Measurements from ENCODE around the gene LRRN3. TPM values are rescaled to one million over a fixed set of nuclear protein-coding genes. Genes with fewer than 3 reads are reported as not detected.

LRRN3 gene
- total RNA-seq, 5 donors from 2014 or later (not counting 1 experiment from before 2014, with no cell fraction given): 18.5 to 106 (median 52.3) TPM

DNA sequence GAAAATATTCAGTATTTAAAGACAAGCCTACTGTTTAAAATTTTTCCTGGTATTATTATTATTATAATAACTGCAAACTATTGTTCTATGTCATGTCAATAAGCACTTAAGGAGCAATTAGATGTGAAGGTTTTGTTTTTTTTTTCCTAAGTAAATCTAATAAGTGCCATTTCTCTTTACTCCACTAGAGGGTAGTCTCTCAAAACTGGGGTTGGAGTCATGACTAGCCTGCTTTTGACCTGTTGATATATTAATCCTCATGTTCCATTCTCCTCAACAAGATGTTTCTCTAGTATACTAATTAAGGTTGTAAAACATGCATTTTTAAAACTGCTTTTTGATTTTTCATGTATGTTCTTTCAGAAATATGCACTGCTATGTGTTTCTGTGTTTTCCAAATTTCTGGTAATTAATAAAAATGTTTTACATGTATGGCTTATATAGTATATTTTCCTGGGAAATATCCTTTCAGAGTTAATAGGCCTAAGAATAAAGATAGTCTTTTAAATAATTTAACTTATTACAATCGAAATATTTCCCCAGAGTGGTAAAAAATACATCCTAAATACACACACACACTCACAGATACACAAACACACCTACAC, 1.0 kb upstream of the LRRN3 start:
- Histone ChIP-seq H3K4me3 (ENCODE audit: control insufficient read depth in 1 of 2, extremely low read depth in 1 of 2, low read length in 1 of 2) (no peak overlapping the region), H3K36me3 (ENCODE audit: control insufficient read depth in 2 of 2, extremely low read depth in 1 of 2, insufficient read depth in 1 of 2, low read length in 1 of 2) (no peaks in the 10 kb centered on the region), H3K27me3 (replicated peaks in 1 of 2; ENCODE audit: control insufficient read depth in 2 of 2, extremely low read depth in 1 of 2, insufficient read depth in 2 of 2, low read length in 1 of 2) (peaks cover 0 to 3% of the 10 kb centered on the region in 2 experiments), H3K4me1 (ENCODE audit: control insufficient read depth in 1 of 2, extremely low read depth in 1 of 2, insufficient read depth in 2 of 2, low read length in 2 of 2) (peaks cover 3 to 35% of the 10 kb centered on the region in 2 experiments), H3K27ac (ENCODE audit: low read length) (no peak overlapping the region), H3K9me3 (no peaks in the 10 kb centered on the region)
- Mint-ChIP-seq H3K36me3 (peaks cover 8% of the 10 kb centered on the region), H3K4me1 (peaks cover 50 to 51% (median 50%) of the 10 kb centered on the region in 3 donors), H3K4me3 (peak overlapping the region; percentile 28 to 95 (median 89)), H3K9me3 (no peaks in the 10 kb centered on the region), H3K27me3 (no peaks in the 10 kb centered on the region), H3K27ac (peak overlapping the region in 1 of 2 donors; percentile 11)
- ChIA-PET POLR2A (interaction anchor here in 1 of 2 donors (0.6 kb wide), 1 partner anchor 175 kb away, joined by 3 read pairs; no protein-coding TSS in a partner anchor), CTCF (interaction anchor here (0.6 to 1.2 kb wide), 3 partner anchors 9 to 1648 kb away, joined by 3 to 4 read pairs (median 4); no protein-coding TSS in a partner anchor)
- WGBS (ENCODE audit: insufficient coverage): no CpG with 5 or more reads among the region's 1 CpG
- DNase-seq (peak in 1 of 35 experiments; percentile 71), ATAC-seq (replicated peaks in 1 of 4) (peak in 2 of 4 experiments; percentile 28 to 41)

DNA sequence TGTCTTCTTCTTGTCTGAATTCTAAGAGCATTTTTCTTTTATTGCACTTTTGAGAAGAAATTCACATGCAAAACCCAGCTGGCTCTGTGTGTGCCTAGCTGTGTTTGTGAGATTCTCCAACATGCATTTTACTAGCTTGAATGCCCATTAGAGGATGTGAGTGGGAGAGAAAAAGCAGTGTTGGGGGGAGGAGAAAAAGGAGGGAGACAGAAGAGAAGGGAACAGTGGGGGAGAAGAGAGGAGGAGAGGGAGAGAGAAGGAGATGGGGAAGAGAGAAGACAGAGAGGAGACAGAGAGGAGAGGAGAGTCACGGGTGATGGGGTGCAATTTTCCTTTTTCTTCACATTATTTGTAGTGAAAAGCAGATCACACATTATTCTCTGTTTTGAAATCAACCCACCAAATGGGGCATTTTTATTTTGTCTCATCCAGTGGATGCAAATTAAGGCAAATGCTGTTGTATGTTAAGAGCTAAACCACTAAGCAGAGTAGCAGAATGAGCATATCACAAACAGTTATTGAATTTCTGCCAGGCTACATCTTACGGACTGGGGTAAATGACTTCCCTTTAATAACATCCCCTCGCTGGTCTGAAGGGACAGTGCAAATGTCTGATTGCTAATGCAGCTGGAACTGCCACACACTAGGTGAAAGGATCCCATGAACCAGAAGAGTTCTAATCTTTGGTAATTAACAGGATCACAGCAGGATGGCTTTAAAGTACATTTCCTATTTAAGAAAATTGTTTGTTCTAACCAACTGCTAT, 849 bp downstream of the LRRN3 start:
- peak overlapping the region; percentile 95 for H3K27ac Mint-ChIP-seq
- H3K4me3 Mint-ChIP-seq: peak overlapping the region; percentile 89 to 96 (median 95)
- H3K27ac ChIP-seq (ENCODE audit: low read length): peak overlapping the region; percentile 6
- POLR2A ChIA-PET: interaction anchor here in 1 of 2 donors (0.7 kb wide), 2 partner anchors 9 to 194 kb away, joined by 3 to 4 read pairs; no protein-coding TSS in a partner anchor
- DNase-seq (peak in 1 of 35 experiments; percentile 11), ATAC-seq (replicated peaks in 1 of 4) (peak in 3 of 4 experiments; percentile 5 to 29 (median 21))
- H3K9me3 ChIP-seq: no peaks in the 10 kb centered on the region
- peaks cover 0 to 3% of the 10 kb centered on the region in 2 experiments for H3K27me3 ChIP-seq (replicated peaks in 1 of 2; ENCODE audit: control insufficient read depth in 2 of 2, extremely low read depth in 1 of 2, insufficient read depth in 2 of 2, low read length in 1 of 2)
- H3K9me3 Mint-ChIP-seq: no peaks in the 10 kb centered on the region
- H3K4me3 ChIP-seq (ENCODE audit: control insufficient read depth in 1 of 2, extremely low read depth in 1 of 2, low read length in 1 of 2): peak overlapping the region; percentile 50 to 91
- H3K36me3 ChIP-seq (ENCODE audit: control insufficient read depth in 2 of 2, extremely low read depth in 1 of 2, insufficient read depth in 1 of 2, low read length in 1 of 2): no peaks in the 10 kb centered on the region
- WGBS (ENCODE audit: insufficient coverage): 0% methylated on average over 1 of the region's 3 CpGs
- H3K27me3 Mint-ChIP-seq: no peaks in the 10 kb centered on the region
- peaks cover 51 to 67% (median 52%) of the 10 kb centered on the region in 3 donors for H3K4me1 Mint-ChIP-seq
- H3K36me3 Mint-ChIP-seq: peaks cover 7% of the 10 kb centered on the region
- H3K4me1 ChIP-seq (ENCODE audit: control insufficient read depth in 1 of 2, extremely low read depth in 1 of 2, insufficient read depth in 2 of 2, low read length in 2 of 2): peaks cover 3 to 37% of the 10 kb centered on the region in 2 experiments
- CTCF ChIA-PET: interaction anchor here (0.5 to 2.1 kb wide), 7 partner anchors 8 to 470 kb away, joined by 3 to 12 read pairs (median 3); partner anchors contain the start of gene IMMP2L (in 1 of the 2)

DNA sequence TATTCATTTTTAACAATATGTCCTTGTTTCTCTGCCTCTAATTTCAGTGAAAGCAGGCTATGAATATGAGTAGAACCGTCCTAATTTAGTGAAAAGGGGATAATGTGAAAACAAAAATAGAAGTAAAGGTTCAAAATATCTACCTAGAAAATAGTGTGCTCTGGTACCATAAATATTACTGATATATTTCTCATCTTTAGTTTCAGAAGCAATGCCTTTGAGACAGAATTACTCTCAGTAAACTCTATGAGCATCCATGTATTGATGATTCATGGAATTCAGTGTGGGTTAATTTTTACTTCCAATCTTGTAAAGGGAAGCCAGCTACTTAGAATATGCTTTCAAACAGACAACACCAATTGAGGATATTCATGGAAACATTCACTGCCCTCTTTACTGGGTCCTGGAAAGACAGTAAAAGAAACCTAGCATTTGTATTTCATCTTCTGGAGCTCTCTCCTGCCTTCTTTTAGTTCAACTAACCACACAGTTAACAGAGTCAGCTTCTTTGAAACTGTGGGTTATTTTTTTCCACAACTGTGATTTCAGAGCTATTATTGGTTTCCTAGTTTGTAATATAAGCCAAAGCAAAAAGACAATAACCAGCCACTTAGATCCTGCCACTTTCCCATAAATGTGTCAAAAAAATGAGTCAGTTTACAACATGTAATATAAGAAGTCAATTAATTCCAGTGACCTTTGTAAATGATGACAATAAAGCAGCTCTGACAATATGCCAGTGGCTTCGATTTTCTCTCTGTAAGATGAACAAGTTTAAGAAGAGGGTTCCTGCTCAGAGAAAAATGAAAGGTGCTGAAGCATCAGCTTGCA, 1.7 kb downstream of the LRRN3 start:
- H3K9me3 ChIP-seq: no peaks in the 10 kb centered on the region
- H3K27me3 ChIP-seq (replicated peaks in 1 of 2; ENCODE audit: control insufficient read depth in 2 of 2, extremely low read depth in 1 of 2, insufficient read depth in 2 of 2, low read length in 1 of 2): peaks cover 0 to 3% of the 10 kb centered on the region in 2 experiments
- Mint-ChIP-seq H3K36me3 (peaks cover 7% of the 10 kb centered on the region), H3K27me3 (no peaks in the 10 kb centered on the region), H3K4me3 (peak overlapping the region; percentile 89 to 96 (median 95)), H3K4me1 (peaks cover 52 to 72% (median 57%) of the 10 kb centered on the region in 3 donors), H3K9me3 (no peaks in the 10 kb centered on the region), H3K27ac (peak overlapping the region; percentile 95)
- peak overlapping the region; percentile 50 to 91 for H3K4me3 ChIP-seq (ENCODE audit: control insufficient read depth in 1 of 2, extremely low read depth in 1 of 2, low read length in 1 of 2)
- ChIA-PET POLR2A (interaction anchor here in 1 of 2 donors (0.5 to 0.7 kb wide), 2 partner anchors 9 to 797 kb away, joined by 3 read pairs; no protein-coding TSS in a partner anchor), CTCF (interaction anchor here (0.5 to 2.1 kb wide), 5 partner anchors 9 to 470 kb away, joined by 3 to 12 read pairs (median 3); partner anchors contain the start of gene IMMP2L (in 1 of the 2))
- H3K36me3 ChIP-seq (ENCODE audit: control insufficient read depth in 2 of 2, extremely low read depth in 1 of 2, insufficient read depth in 1 of 2, low read length in 1 of 2): no peaks in the 10 kb centered on the region
- ATAC-seq (replicated peaks in 1 of 4) (peak in 2 of 4 experiments; percentile 11 to 24), DNase-seq (peak in 1 of 35 experiments; percentile 13)
- no CpG with 5 or more reads among the region's 2 CpGs for WGBS (ENCODE audit: insufficient coverage)
- H3K27ac ChIP-seq (ENCODE audit: low read length): peak overlapping the region; percentile 6
- H3K4me1 ChIP-seq (ENCODE audit: control insufficient read depth in 1 of 2, extremely low read depth in 1 of 2, insufficient read depth in 2 of 2, low read length in 2 of 2): peaks cover 0 to 36% of the 10 kb centered on the region in 2 experiments

DNA sequence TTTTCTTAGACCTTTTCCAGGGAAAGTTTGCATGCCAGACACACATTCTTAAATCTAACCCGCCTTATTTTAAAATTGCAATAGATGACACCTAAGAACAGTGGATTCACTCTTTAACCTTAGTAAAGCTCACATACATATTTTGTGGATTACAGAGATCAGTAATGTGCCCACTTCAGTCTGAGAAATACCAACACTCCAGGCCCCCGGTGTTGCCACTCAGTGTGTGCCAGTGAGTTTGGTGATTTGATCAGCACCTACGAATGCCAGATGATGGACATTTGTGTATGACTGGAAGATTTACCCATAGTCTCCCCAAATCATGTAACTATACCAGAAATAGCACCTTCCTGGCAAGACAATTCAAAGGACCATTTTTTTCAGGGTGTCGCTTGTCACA, 2.6 kb downstream of the LRRN3 start:
- Histone ChIP-seq H3K27me3 (replicated peaks in 1 of 2; ENCODE audit: control insufficient read depth in 2 of 2, extremely low read depth in 1 of 2, insufficient read depth in 2 of 2, low read length in 1 of 2) (peaks cover 0 to 3% of the 10 kb centered on the region in 2 experiments), H3K4me1 (ENCODE audit: control insufficient read depth in 1 of 2, extremely low read depth in 1 of 2, insufficient read depth in 2 of 2, low read length in 2 of 2) (peaks cover 0 to 40% of the 10 kb centered on the region in 2 experiments), H3K27ac (ENCODE audit: low read length) (no peak overlapping the region), H3K4me3 (ENCODE audit: control insufficient read depth in 1 of 2, extremely low read depth in 1 of 2, low read length in 1 of 2) (peak overlapping the region; percentile 50 to 91), H3K36me3 (ENCODE audit: control insufficient read depth in 2 of 2, extremely low read depth in 1 of 2, insufficient read depth in 1 of 2, low read length in 1 of 2) (no peaks in the 10 kb centered on the region), H3K9me3 (no peaks in the 10 kb centered on the region)
- POLR2A ChIA-PET: no interaction called here
- H3K9me3 Mint-ChIP-seq: no peaks in the 10 kb centered on the region
- peaks cover 52 to 72% (median 57%) of the 10 kb centered on the region in 3 donors for H3K4me1 Mint-ChIP-seq
- ATAC-seq (replicated peaks in 1 of 4): no peak
- H3K27me3 Mint-ChIP-seq: no peaks in the 10 kb centered on the region
- H3K4me3 Mint-ChIP-seq: peak overlapping the region; percentile 89 to 96 (median 95)
- CTCF ChIA-PET: interaction anchor here in 1 of 2 donors (1.0 kb wide), 1 partner anchor 19 kb away, joined by 3 read pairs; no protein-coding TSS in a partner anchor
- WGBS (ENCODE audit: insufficient coverage): no CpG with 5 or more reads among the region's 4 CpGs
- peak overlapping the region; percentile 95 for H3K27ac Mint-ChIP-seq
- no peak for DNase-seq
- peaks cover 7% of the 10 kb centered on the region for H3K36me3 Mint-ChIP-seq

DNA sequence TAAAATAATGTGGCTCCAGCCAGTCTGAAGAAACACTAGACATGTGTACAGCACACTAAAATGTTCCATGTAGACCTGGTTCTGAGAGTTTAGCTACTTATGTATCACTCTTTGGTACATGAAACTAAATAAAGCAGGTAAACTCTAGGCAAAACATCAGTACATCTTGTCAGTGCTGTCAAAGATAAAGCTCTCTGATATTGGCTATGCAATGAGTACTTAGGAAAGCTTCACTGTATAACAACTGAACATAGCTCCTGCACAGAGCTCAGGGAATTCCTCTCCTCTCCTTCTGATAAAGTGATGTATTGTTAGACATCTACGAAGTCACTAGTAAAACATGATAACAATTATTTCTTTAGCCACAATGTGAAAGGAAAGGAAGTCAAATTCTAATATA, 3.5 kb downstream of the LRRN3 start:
- no CpG with 5 or more reads among the region's 1 CpG for WGBS (ENCODE audit: insufficient coverage)
- Histone ChIP-seq H3K4me1 (ENCODE audit: control insufficient read depth in 1 of 2, extremely low read depth in 1 of 2, insufficient read depth in 2 of 2, low read length in 2 of 2) (peaks cover 0 to 42% of the 10 kb centered on the region in 2 experiments), H3K36me3 (ENCODE audit: control insufficient read depth in 2 of 2, extremely low read depth in 1 of 2, insufficient read depth in 1 of 2, low read length in 1 of 2) (no peaks in the 10 kb centered on the region), H3K27me3 (replicated peaks in 1 of 2; ENCODE audit: control insufficient read depth in 2 of 2, extremely low read depth in 1 of 2, insufficient read depth in 2 of 2, low read length in 1 of 2) (peaks cover 0 to 3% of the 10 kb centered on the region in 2 experiments), H3K4me3 (ENCODE audit: control insufficient read depth in 1 of 2, extremely low read depth in 1 of 2, low read length in 1 of 2) (peak overlapping the region; percentile 50 to 91), H3K27ac (ENCODE audit: low read length) (no peak overlapping the region), H3K9me3 (no peaks in the 10 kb centered on the region)
- DNase-seq: no peak
- ChIA-PET POLR2A (interaction anchor here in 1 of 2 donors (0.9 kb wide), 1 partner anchor 11 kb away, joined by 5 read pairs; no protein-coding TSS in a partner anchor), CTCF (interaction anchor here (0.5 to 1.6 kb wide), 4 partner anchors 9 to 371 kb away, joined by 3 to 5 read pairs (median 4); no protein-coding TSS in a partner anchor)
- Mint-ChIP-seq H3K36me3 (peaks cover 7% of the 10 kb centered on the region), H3K4me1 (peaks cover 53 to 72% (median 61%) of the 10 kb centered on the region in 3 donors), H3K27me3 (no peaks in the 10 kb centered on the region), H3K9me3 (no peaks in the 10 kb centered on the region), H3K27ac (peak overlapping the region; percentile 95), H3K4me3 (peak overlapping the region; percentile 89 to 96 (median 95))
- ATAC-seq (replicated peaks in 1 of 4): no peak
